H1 (cell line): ENCODE results near the gene DNAH10.

Experiments used
- CHD1 ChIP-seq: IDR thresholded peaks from 2 replicates; pipeline ENCODE4 v1.6.1; 2012; ENCODE audit warnings: low read depth, low read length, improper control_type of control experiment
- GTF2F1 ChIP-seq: IDR thresholded peaks from 2 replicates; pipeline ENCODE4 v1.6.1; 2012; ENCODE audit warnings: low read depth, low read length, improper control_type of control experiment, borderline replicate concordance
- POLR2A ChIP-seq, 2 experiments: IDR thresholded peaks; 1 replicate in 1 of 2; 2 replicates in 1 of 2; pipeline ENCODE4 v1.6.1; 2011; ENCODE audit warnings: low read depth in 2 of 2, low read length in 2 of 2, mild to moderate bottlenecking in 2 of 2; ENCODE audit errors: control extremely low read depth in 1 of 2
- RAD21 ChIP-seq, 2 experiments: IDR thresholded peaks in 1 of 2; conservative IDR thresholded peaks in 1 of 2; 2 replicates each; pipeline ENCODE4 v1.6.1; 2011; ENCODE audit warnings: low read depth in 2 of 2, low read length in 2 of 2, improper control_type of control experiment in 1 of 2, inconsistent platforms in 1 of 2, mild to moderate bottlenecking in 1 of 2, moderate library complexity in 1 of 2
- SRF ChIP-seq: IDR thresholded peaks from 2 replicates; pipeline ENCODE4 v1.6.1; 2011; ENCODE audit warnings: mild to moderate bottlenecking, low read depth, low read length, moderate library complexity
- SUZ12 ChIP-seq: fragments of 200-600 bp; sonication (generic); IDR thresholded peaks from 2 replicates; pipeline ENCODE4 v1.6.1; 2012; ENCODE audit warnings: mild to moderate bottlenecking, inconsistent platforms, low read length, moderate library complexity, mixed read lengths
- TCF12 ChIP-seq: IDR thresholded peaks from 2 replicates; pipeline ENCODE4 v1.6.1; 2011; ENCODE audit warnings: low read depth, mild to moderate bottlenecking, low read length
- ZNF274 ChIP-seq: IDR thresholded peaks from 2 replicates; pipeline ENCODE4 v1.7.0; 2012; ENCODE audit warnings: low read length, borderline replicate concordance; ENCODE audit errors: extremely low read depth
- TF ChIP-seq, protein P1 (sequence below), 3 experiments: IDR thresholded peaks; 1 replicate in 2 of 3; 2 replicates in 1 of 3; pipeline versions ENCODE4 v1.5.1 to v1.6.1; 2011; ENCODE audit warnings: low read length in 3 of 3, mild to moderate bottlenecking in 3 of 3, inconsistent platforms in 2 of 3, low read depth in 1 of 3, moderate library complexity in 1 of 3; ENCODE audit not compliant: insufficient read depth in 1 of 3; ENCODE audit errors: control extremely low read depth in 1 of 3

DNA sequence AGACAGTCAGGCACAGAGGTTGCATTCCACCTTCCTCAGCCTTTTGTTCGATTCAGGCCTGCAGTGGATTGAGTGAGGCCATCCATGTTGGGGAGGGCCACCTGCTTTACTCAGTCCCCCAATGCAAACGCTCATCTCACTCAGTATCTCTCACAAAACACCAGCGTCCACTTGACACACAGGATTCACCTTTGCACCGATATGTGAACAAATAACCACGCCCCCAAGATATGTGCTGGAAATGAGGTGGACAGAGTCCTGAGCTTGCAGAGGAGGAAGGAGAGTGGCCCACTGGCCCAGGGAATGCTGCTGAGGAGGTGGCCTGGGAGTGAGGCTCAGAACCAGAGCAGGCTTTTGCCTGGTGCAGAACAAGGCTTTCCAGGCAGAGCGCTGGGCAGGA is 60.7 kb downstream of the DNAH10 start:
- TF ChIP-seq, protein P1, sequence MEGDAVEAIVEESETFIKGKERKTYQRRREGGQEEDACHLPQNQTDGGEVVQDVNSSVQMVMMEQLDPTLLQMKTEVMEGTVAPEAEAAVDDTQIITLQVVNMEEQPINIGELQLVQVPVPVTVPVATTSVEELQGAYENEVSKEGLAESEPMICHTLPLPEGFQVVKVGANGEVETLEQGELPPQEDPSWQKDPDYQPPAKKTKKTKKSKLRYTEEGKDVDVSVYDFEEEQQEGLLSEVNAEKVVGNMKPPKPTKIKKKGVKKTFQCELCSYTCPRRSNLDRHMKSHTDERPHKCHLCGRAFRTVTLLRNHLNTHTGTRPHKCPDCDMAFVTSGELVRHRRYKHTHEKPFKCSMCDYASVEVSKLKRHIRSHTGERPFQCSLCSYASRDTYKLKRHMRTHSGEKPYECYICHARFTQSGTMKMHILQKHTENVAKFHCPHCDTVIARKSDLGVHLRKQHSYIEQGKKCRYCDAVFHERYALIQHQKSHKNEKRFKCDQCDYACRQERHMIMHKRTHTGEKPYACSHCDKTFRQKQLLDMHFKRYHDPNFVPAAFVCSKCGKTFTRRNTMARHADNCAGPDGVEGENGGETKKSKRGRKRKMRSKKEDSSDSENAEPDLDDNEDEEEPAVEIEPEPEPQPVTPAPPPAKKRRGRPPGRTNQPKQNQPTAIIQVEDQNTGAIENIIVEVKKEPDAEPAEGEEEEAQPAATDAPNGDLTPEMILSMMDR (IDR thresholded peaks at IDR 0.05; ENCODE audit: control extremely low read depth in 1 of 3, insufficient read depth in 1 of 3, low read depth in 1 of 3, low read length in 3 of 3): no peak
- TF ChIP-seq GTF2F1 (no peak), ZNF274 (no peak), POLR2A (IDR thresholded peaks at IDR 0.05; ENCODE audit: control extremely low read depth in 1 of 2, low read depth in 2 of 2, low read length in 2 of 2) (no peak), SUZ12 (no peak), CHD1 (no peak), TCF12 (no peak), SRF (no peak), RAD21 (IDR thresholded peaks at IDR 0.05 in 1 of 2, conservative IDR thresholded peaks at IDR 0.05 in 1 of 2; ENCODE audit: low read depth in 2 of 2, low read length in 2 of 2) (no peak)
